Stimulated activated CD8-positive, alpha-beta memory T cell treated with anti-CD3 and anti-CD28 coated beads, Interleukin-2, amount 100 ng/mL, for 48 hours (primary cell): ENCODE measurements around the gene MDM2.
"Not testable (repeated sequence)": the region's sequence is repeated elsewhere in the genome, so short reads cannot be mapped to it uniquely, and the experiment has no call there.

Source experiments
- DNase-seq, 2 donors: peaks; one replicate each; pipeline ENCODE4 v3.0.0-alpha.2; 2020; ENCODE audit warnings: low read depth in 2 of 2

Gene MDM2

DNA sequence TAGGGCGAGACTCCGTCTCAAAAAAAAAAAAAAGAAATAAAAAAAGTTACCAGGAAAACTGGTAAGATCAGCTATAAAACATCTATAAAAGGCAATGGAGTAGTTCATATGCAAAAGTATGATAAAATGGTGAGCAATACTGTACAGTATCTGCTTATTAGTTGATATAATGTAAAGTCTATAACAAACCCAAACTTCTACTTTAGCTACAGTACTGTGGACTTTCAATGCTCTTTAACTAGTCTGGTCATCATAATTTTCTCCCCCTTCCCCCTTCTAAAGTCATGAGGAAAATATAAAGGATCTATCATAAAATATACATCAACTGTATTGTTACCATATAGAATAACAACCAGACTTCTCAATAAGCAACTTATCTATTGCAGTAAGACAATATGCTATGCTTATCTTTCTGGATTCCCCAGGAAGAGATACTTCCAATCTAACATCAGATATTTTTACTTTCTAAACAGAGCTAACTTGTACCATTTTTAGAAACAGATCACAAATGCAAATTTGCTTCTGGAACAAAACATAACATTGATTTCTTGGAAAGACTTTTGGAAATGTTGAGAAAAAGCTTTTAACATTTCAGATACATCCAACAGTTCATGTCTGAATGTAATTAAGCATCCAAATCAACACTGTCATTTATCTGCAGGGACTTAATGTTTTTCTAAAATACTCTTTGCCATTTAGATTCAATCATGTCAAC lies 43.8 kb downstream of the MDM2 start:
- DNase-seq, result no peak

DNA sequence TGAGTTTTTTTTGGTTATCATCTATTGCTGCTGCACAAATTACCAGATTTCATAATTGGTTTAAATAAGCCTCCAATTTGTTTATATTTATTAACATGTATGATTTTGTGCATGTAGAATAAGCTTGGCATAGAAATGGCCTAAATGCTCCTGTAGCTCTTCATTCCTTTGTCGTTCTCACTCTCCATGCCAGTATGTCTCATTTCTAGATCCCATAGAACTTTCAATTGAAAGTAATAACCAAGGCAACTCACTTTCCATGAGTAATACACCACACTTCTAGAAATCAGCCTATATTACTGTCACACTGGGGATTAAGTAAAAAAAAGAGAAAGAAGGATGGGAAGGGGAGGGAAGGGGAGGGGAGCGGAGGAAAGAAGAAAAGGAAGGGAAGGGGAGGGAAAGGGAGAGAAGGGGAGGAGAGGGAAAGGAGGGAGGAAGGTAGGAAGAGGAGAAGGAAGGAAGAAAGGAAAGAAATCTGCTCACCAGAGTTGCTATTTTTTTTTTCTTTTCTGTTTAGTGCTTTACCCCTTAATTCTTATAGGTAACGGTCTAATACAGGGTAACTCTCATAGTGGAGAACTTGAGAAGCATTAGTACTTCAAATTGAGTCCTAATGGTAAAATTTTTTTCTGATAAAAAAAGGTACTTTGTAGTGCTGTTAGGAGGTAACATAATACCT lies 45.6 kb downstream of the MDM2 start:
- no peak for DNase-seq

DNA sequence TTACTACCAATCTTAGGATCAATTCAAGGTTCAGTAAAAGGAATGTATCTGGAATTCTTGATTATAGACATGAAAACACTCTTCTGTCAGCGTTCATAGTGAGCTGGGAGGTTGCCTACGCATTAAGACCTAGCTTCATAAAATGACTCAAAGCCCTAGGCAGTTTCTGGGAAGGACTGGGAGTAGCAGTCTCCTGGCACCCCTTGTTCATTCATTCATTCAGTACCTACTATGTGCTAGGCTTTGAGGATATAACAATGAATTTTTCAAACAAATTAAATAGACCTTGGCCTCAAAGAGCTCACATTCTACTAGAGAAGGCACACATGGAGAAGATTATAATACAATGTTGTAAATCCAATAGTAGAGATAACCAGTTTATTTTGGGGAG lies 46.1 kb downstream of the MDM2 start:
- no peak for DNase-seq

DNA sequence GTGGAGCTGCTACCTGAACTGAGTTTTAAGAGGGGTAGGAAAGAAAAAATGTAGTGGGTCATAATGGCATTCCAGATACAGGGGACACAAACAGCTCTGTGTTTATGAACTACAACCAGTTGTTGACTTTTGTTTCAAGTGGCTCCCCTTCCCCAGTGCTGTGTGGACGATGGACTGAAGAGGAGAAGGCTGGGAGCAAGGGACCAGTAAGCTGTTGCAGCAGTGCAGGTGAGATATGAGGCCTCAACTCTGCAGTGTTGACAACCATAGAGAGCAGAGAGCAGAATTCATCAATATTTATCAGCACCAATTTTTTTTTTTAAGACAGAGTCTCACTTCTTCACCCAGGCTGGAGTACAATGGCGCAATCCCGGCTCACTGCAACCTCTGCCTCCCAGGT lies 46.6 kb downstream of the MDM2 start:
- no peak for DNase-seq

DNA sequence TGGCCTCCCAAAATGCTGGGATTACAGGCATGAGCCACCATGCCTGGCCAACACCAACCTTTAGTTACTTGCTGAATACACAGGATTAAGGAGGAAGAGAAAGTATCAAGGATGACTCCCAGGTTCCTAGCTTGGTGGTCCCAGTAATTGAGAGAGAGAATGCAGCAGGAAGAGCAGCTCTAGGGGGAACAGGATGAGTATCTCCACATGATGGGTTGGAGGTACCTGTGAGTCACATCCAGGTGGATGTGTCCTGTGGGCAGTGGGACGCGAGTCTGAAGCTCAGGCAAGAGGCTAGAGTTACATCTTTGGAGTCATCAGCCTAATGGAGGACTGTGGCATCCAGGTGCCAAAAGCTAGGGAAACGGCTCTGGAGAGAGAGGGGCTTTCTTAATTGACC lies 47.1 kb downstream of the MDM2 start:
- no peak for DNase-seq

DNA sequence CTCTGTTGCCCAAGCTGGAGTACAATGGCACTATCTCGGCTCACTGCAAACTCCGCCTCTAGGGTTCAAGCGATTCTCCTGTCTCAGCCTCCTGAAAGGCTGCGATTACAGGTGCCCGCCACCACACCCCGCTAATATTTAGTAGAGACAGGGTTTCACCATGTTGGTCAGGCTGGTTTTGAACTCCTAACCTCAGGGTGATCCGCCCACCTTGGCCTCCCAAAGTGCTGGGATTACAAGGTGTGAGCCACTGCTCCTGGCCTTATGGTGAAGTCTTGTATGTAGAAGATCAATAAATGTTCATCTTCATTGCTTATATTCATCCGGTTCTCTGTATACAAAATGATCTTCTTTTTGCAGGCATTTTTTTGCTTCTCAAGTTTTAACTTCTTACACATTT lies 47.8 kb downstream of the MDM2 start:
- DNase-seq, result no peak

DNA sequence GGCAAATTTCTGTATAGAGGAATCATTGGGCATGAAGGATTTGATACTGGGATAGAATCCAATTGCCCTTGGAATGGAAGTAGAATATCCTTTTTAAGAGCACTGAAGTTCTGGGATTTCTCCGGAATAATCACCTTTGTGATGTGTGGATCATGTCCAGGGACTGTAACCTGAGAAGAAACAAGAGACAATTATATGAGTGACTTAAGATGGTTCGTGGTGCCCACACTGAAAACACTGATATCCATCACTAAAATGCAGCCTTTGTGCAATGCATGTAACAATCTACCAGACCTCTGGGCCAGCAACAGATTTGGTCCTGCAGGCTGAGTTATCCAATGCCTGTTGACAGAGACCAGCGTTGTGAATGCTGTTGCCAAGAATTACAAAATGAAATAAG lies 48.5 kb downstream of the MDM2 start:
- DNase-seq, result no peak

DNA sequence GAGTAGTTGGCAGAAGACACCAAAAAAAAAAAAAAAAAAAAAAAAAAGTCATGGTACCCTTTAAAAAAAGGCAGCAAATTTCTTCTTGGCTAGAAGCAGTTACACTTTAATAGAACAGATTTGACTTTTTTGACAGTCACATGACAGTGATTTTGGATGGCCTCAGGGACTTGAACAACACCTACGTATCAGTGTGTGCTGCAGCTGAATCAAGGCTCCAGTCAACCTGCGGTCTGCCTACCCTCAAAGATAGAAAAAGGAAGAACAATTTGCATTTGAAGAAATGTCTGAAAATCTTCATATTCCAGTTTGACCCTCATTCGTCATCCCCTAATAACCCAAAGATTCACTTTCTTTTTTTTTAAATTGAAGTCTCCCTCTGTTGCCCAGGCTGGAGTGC lies 53.9 kb downstream of the MDM2 start:
- no peak for DNase-seq

DNA sequence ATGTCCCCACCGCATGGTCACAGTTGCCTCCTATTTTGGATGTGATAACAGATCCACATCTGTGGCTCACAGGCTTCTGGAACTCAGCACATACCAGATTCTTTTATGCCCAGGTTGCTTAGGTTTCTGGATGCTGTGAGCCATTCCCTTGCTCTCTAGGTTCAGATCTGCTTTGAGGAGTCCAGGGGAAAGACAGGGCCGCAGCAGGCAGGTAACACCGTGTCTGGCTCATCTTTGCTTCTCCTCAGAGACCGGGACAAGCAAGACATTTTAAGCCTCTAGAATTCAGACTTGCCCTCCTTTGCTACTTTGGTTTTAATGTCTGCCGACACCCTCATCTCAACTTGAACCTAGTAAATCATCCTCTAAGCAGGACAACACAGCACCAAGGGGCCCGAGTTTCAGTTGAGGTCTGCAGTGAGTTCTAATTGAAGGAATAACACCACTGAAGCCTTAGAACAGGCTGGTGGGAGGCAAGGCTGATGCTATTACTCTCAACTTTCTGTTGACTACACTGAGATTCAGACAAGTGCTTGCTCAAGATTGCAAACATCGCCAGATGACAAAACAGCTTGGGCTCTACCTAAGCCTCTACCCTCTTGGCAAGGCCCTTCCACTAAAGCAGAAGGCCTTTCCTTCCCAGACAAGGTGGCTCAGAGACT lies 55.3 kb downstream of the MDM2 start:
- no peak for DNase-seq

DNA sequence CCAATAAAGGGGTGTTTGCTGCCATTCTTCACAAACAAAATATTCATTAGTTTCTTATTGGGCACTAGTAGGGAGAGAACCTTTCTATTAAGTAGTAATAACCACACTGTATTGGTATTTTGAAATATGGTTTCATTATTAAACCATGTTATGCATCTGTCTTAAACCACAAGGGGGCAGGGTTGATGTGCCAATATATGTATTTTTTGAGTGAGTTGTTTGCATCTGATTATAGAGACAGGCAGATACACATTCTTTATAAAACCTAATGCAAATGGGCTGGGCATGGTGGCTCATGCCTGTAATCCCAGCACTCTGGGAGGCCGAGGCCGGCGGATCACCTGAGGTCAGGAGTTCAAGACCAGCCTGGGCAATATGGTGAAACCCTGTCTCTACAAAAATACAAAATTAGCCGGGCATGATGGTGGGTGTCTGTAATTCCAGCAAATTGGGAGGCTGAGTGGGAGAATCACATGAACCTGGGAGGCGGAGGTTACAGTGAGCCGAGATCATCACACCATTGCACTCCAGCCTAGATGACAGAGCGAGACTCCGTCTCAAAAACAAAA lies 56.0 kb downstream of the MDM2 start:
- DNase-seq, result not testable (repeated sequence)

DNA sequence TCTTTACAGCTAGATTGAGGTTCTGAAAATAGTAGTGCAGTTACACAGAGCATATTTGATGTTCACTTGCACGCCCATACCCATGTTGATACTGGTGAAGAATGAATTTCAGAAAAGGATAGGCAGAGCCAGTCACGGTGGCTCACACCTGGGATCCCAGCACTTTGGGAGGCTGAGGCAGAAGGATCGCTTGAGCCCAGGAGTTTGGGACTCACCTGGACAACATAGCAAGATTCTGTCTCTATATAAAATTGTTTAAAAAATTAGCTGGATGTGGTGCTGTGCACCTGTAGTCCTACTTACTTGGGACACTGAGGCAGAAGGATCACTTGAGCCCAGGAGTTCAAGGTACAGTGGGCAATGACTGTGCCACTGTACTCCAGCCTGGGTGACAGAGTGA lies 56.6 kb downstream of the MDM2 start:
- DNase-seq, result no peak

DNA sequence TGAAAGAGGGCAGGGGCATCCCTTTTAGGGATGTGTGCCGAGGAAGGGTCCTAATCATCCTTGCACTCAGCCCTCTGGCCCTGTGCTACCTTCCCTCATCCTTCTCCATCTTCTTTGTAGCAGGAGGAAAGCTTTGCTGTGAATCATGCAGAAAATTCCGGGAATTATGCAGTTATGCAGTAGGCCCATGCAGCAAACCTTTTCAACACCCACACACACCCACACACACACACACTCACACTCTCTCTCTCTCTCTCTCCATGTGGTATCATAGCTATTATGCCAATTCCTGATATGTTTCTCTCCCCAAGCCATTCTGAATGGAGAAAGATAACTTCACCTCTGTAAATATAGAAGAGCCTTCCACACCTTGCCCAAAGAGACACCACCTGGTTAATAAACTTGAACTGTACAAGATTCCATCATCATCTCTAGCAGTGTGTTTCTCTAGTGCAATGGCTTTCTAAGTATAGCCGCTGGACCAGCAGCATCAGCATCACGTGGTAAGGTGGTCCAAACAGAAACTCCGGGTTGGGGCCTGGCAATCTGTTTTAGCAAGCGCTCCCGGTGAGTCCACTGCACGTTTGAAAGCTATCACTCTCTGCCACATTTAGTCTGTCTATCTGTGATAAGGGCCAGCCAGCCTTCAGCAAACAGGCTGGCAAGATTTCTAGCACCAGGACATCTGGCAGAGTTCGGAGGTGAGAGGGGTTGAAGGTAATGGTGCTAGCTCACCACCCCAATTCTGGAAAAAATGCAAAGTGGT lies 57.6 kb downstream of the MDM2 start:
- no peak for DNase-seq

DNA sequence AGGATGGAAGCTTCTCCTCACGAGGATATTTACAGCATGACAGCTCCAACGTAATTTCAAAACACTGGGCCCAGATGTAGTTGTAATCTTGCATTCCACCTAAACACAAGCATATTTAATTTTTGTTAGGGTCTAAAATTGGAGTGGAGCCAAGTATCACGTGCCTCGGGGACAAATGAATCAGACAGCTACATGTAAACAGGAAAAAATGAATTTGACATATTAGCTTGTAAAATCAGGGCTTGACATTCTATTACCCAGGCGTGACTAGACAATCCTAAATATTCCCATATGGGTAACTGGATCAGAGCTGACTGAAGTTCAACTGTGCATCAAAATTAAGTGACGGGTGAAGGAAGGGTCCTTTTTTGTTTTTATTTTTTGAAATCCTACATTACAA lies 59.0 kb downstream of the MDM2 start:
- DNase-seq, result no peak

DNA sequence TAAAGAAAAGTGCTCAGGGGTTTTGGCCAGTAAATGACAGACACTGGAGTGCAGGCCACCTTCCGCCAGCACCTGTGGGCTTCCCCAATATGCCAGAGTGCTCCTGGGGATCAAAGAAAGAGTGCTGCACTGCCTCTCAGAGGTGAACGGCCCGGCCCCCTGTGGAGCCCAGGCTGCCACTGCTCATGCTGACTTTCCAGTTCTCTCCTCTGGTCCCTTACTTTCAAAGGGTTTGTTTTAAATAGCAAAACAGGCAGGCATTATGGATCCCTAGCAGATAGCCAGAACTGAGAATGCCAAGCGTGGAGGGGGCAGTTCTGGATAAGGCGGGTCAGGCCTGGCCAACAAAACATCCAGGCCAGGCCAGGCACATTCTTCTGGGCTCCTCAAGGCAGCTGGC lies 59.6 kb downstream of the MDM2 start:
- DNase-seq, result no peak

DNA sequence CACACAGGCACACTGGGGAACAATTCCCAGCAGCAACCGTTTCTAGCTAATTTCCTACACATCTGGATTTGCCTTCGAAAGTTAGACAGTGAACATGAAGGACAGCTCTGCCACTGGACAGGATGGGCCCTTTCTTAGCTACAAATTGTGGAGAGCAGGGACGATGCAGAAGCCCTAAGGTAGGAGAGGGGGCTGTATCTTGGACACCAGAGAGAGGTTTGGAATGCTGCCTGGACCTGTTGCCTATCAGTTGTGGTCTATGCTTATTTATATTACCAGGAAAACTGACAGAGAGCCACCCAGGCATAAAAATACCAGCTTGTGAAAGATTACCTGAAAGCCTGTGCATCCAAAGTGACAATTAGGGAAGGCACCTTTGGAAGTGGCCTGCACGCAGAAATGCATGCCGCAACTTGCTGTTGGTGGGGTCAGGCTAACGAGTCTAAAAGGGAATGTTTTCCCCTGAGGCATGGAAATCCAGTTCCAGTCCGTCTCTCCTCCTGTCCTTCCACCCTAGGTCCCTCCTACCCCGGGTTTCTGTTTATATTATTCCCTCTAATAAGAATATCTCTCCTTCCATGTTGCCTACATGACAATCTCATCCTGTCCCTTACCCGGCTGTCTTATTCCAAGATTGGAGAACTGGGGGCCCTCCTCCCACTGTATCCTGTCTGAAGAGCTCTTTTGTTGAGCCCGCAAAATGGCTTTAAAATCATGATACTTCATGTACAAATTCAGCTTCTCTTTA lies 60.2 kb downstream of the MDM2 start:
- no peak for DNase-seq

DNA sequence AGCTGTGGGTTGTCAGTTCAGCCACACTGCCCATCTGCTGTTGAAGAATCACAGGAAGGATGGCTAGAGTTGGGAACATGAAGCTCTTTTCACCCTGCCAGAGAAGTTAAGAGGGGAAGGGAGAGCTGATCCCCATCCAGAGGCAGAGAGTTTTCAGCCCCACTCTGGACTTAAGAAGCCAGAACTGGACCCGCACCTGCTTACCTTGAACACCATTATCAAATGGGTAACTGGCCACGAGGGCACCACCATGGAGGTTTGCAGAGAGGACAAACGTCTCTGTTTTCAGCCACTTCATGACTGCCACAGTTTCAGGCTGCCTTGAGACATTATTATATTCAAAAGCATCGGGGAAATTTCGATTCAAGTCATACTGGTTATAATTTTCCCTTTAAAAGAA lies 62.0 kb downstream of the MDM2 start:
- no peak for DNase-seq

DNA sequence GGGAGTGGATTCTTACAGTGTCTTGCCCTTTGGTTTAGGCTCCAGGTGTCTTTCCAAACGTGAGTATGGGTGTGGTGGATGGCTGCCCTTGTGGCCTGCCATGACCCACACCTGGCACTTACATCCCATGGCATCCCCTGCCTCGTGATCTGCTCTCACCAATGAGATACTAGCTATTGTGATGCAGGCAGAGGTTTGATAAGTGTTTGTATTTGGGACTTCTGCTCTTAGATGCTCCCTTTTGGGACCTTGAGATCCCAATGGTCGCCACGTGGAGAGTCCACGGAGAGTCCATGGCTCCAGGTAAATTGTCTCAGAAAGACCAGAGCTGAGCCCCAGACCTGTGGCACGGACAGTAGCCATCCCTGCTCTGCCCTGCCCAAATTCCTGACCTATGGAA lies 62.5 kb downstream of the MDM2 start:
- DNase-seq, result no peak

DNA sequence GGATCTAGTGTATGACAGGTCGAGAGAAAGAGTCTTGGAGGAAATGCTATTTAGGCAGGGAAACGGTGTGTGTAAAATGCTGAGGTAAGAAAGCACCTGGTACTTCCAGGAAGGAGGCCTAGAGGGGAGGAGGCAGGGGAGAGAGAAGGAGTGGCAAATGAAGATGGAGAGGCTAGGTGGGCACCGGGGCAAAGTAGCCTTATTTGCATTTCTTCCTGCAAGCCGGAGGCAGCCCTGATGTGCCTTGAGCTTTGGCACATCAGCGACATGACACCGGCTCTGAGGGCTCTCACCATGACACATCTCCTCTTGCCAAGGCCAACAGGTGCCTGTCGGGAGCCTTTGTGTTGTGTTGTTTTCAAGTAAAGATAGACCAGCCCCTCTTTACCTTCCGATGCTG lies 63.4 kb downstream of the MDM2 start:
- no peak for DNase-seq

DNA sequence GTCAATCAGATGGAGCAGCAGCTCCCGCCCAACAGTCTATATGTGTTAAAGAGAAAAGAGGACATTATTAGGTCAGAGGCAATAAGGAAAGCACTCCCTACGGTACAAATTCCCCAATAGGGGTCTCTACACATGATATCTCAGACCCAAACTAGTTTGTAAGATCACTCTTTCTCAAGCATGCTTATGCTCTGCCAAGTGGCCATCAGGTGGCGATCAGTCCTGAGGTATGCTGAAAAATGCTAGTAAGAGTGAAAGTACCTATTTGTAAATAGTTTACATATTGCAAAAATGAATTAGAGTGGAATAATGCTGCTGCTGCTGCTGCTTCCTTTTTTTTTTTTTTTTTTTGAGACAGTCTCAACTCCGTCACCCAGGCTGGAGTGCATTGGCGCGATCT lies 63.9 kb downstream of the MDM2 start:
- no peak for DNase-seq

DNA sequence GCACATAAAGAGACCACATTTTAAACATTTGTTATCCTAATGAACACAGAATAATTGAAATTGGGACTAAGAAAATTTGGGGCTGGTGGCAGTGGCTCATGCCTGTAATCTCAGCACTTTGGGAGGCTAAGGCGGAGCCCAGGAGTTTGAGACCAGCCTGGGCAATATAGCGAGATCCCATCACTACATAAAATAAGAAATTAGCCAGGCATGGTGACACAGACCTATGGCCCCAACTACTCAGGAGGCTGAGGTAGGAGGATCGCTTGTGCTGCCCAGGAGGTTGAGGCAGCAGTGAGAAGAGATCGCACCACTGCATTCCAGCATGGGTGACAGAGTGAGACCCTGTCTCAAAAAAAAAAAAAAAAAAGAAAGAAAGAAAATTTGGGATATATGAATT lies 65.3 kb downstream of the MDM2 start:
- DNase-seq, result no peak

DNA sequence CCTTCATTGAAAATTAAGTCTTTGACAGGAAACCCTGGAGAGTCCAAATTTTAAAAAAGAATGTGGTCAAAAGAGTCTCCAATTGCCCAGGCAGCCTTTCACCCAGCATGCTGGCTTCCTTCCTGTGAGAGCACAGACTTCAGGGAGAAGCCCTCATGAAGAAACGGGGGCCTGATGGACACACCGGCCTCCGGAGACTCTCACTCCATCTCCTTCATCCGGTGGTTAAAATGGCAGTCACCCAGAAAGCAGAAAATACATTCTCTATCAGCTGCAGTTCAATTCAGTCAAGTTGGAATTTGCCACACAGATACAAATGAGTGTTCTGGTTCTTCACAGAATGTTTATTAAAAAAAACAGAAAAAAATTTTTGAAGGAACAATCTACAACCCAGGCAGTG lies 68.5 kb downstream of the MDM2 start:
- DNase-seq, result no peak

DNA sequence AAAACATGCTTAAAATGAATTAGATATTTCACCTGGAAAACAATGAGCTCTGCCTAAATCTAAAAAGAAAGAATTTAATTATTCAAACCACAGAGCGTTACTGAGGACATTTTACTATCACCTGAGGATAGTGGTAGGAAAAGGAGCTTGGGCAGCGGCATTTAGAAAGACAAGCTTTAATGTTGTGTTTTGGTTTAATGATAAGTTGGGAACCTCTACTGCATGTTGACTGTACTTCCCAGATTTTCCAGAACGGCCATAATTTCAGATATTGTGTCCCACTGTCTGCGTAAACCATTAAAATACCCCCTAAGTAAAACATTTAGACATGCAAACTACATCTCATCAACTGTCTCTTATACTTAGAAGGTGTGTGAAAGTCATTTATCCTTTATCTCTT lies 69.6 kb downstream of the MDM2 start:
- no peak for DNase-seq
